Hepatocyte (in vitro differentiated cells): ENCODE data around the gene CTAG1A. TPM values are rescaled to one million over a fixed set of nuclear protein-coding genes. Genes with fewer than 3 reads are reported as not detected.
A peak's percentile ranks its signal among the peaks of the same experiment; 100 is the strongest.

Source experiments
- DNase-seq: peaks from one replicate; pipeline ENCODE4 v3.0.0-alpha.2; 2016; ENCODE audit warnings: low spot score
- H2AFZ ChIP-seq: fragments of 200-600 bp; sonication (generic); 2 replicates; pipeline ENCODE4 v1.6.0; 2016; ENCODE audit warnings: antibody characterized with exemption, mild to moderate bottlenecking
- H3K27ac ChIP-seq: fragments of 200-600 bp; sonication (generic); 2 replicates; pipeline ENCODE4 v1.5.1; 2016; ENCODE audit warnings: mild to moderate bottlenecking
- H3K27me3 ChIP-seq: fragments of 200-600 bp; sonication (generic); 2 replicates; pipeline ENCODE4 v1.6.1; 2016
- H3K36me3 ChIP-seq: fragments of 200-600 bp; sonication (generic); replicated peaks from 2 replicates; pipeline ENCODE4 v1.5.1; 2016; ENCODE audit warnings: low read depth; ENCODE audit not compliant: insufficient read depth
- H3K4me1 ChIP-seq: fragments of 200-600 bp; sonication (generic); 2 replicates; pipeline ENCODE4 v1.5.1; 2016; ENCODE audit warnings: mild to moderate bottlenecking, moderate library complexity; ENCODE audit not compliant: insufficient read depth
- H3K4me2 ChIP-seq: fragments of 200-600 bp; sonication (generic); 2 replicates; pipeline ENCODE4 v1.6.0; 2016
- H3K4me3 ChIP-seq: fragments of 200-600 bp; sonication (generic); 2 replicates; pipeline ENCODE4 v1.5.1; 2016; ENCODE audit warnings: mild to moderate bottlenecking
- H3K79me2 ChIP-seq: fragments of 200-600 bp; sonication (generic); 2 replicates; pipeline ENCODE4 v1.6.0; 2017; ENCODE audit warnings: mild to moderate bottlenecking
- H3K9me2 ChIP-seq: fragments of 200-600 bp; sonication (generic); replicated peaks from 2 replicates; pipeline ENCODE4 v1.6.0; 2017; ENCODE audit warnings: mild to moderate bottlenecking; ENCODE audit not compliant: insufficient read depth
- H3K9me3 ChIP-seq: fragments of 200-600 bp; sonication (generic); 2 replicates; pipeline ENCODE4 v1.5.1; 2016; ENCODE audit warnings: low read depth, mild to moderate bottlenecking
- H4K20me1 ChIP-seq: fragments of 200-600 bp; sonication (generic); 2 replicates; pipeline ENCODE4 v1.6.0; 2016; ENCODE audit warnings: mild to moderate bottlenecking; ENCODE audit not compliant: insufficient read depth, poor library complexity, severe bottlenecking
- EZH2 ChIP-seq: fragments of 200-600 bp; sonication (generic); IDR thresholded peaks from 2 replicates; pipeline ENCODE4 v1.6.1; 2016; ENCODE audit warnings: antibody characterized with exemption, mild to moderate bottlenecking, borderline replicate concordance
- EZH2phosphoT487 ChIP-seq: fragments of 200-600 bp; sonication (generic); IDR thresholded peaks from one replicate; pipeline ENCODE4 v1.6.1; 2018; ENCODE audit warnings: antibody characterized with exemption, mild to moderate bottlenecking, low read depth, moderate library complexity; ENCODE audit not compliant: unreplicated experiment, severe bottlenecking
- WGBS: methylation state at CpG from one replicate; pipeline ENCODE4 v1.1.6; 2016; ENCODE audit warnings: low lambda C conversion rate; ENCODE audit errors: missing lambda C conversion rate; 5-methylcytosine and 5-hydroxymethylcytosine counted together
- polyA plus RNA-seq: library from polyadenylated mRNA; unstranded; fragments of >200 nt; fragmentation: Nextera tagmentation; extraction: Ambion mirVana; gene quantifications from 2 replicates; pipeline ENCODE4 v1.2.1, GENCODE V29; 2016
- total RNA-seq: library from RNA; depleted of rRNA; stranded (reverse); fragments of >200 nt; gene quantifications from 2 replicates; pipeline ENCODE4 v1.2.3, GENCODE V29; 2014
- TF ChIP-seq, protein P1 (sequence below): fragments of 200-600 bp; sonication (generic); IDR thresholded peaks from 2 replicates; pipeline ENCODE4 v1.5.1; 2016; ENCODE audit warnings: antibody characterized with exemption, mild to moderate bottlenecking; ENCODE audit not compliant: poor library complexity

The CTAG1A gene
- total and polyA plus RNA-seq, 2 experiments from 2014 or later, result not detected

GRCh38 chrX:154602766-154603437, 18.0 kb downstream of the CTAG1A start:
- no peak overlapping the region for H3K27ac ChIP-seq

GRCh38 chrX:154603438-154604430, 18.8 kb downstream of the CTAG1A start:
- Histone ChIP-seq H3K27ac (no peak overlapping the region), H3K9me2 (no peaks in the 10 kb centered on the region), H3K79me2 (no peaks in the 10 kb centered on the region), H4K20me1 (no peaks in the 10 kb centered on the region), H3K4me2 (no peak overlapping the region), H3K9me3 (no peaks in the 10 kb centered on the region), H2AFZ (no peak overlapping the region), H3K36me3 (no peaks in the 10 kb centered on the region), H3K4me1 (no peaks in the 10 kb centered on the region), H3K27me3 (no peaks in the 10 kb centered on the region), H3K4me3 (no peak overlapping the region)
- DNase-seq, result peak; percentile 23
- WGBS, result 81% methylated on average over 13 of the region's 13 CpGs
- TF ChIP-seq, protein P1, sequence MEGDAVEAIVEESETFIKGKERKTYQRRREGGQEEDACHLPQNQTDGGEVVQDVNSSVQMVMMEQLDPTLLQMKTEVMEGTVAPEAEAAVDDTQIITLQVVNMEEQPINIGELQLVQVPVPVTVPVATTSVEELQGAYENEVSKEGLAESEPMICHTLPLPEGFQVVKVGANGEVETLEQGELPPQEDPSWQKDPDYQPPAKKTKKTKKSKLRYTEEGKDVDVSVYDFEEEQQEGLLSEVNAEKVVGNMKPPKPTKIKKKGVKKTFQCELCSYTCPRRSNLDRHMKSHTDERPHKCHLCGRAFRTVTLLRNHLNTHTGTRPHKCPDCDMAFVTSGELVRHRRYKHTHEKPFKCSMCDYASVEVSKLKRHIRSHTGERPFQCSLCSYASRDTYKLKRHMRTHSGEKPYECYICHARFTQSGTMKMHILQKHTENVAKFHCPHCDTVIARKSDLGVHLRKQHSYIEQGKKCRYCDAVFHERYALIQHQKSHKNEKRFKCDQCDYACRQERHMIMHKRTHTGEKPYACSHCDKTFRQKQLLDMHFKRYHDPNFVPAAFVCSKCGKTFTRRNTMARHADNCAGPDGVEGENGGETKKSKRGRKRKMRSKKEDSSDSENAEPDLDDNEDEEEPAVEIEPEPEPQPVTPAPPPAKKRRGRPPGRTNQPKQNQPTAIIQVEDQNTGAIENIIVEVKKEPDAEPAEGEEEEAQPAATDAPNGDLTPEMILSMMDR, result no peak
- TF ChIP-seq EZH2phosphoT487 (no peak), EZH2 (no peak)

More at GRCh38 chrX:154602766-154603437, 18.0 kb downstream of the CTAG1A start:
- Histone ChIP-seq H2AFZ (no peak overlapping the region), H3K4me2 (no peak overlapping the region), H3K36me3 (no peaks in the 10 kb centered on the region), H3K9me3 (no peaks in the 10 kb centered on the region), H3K27me3 (no peaks in the 10 kb centered on the region), H3K79me2 (no peaks in the 10 kb centered on the region), H3K9me2 (no peaks in the 10 kb centered on the region), H3K4me1 (no peaks in the 10 kb centered on the region), H4K20me1 (no peaks in the 10 kb centered on the region), H3K4me3 (no peak overlapping the region)
- no peak for DNase-seq
- no peak for TF ChIP-seq EZH2phosphoT487
- no peak for TF ChIP-seq EZH2
- TF ChIP-seq, protein P1, result no peak
- 89% methylated on average over 18 of the region's 18 CpGs for WGBS

DNA sequence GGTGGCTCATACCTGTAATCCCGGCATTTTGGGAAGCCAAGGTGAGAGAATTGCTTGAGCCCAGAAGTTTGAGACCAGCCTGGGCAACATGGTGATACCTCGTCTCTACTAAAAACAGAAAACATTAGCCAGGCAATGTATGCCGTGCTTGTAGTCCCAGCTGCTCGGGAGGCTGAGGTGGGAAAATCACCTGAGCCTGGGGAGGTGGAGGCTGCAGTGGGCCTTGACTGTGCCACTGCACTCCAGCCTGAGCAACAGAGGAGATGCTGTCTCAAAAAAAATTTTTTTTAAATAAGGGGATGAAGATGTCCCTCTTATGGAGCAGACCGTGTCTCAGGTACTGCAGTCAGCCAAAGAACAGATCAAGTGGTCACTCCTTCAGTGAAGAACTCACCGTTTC, 20.6 kb downstream of the CTAG1A start:
- Histone ChIP-seq H3K36me3 (no peaks in the 10 kb centered on the region), H4K20me1 (no peaks in the 10 kb centered on the region), H2AFZ (no peak overlapping the region), H3K27me3 (no peaks in the 10 kb centered on the region), H3K79me2 (no peaks in the 10 kb centered on the region), H3K9me3 (no peaks in the 10 kb centered on the region), H3K4me3 (no peak overlapping the region), H3K4me1 (no peaks in the 10 kb centered on the region), H3K27ac (no peak overlapping the region), H3K9me2 (no peaks in the 10 kb centered on the region), H3K4me2 (no peak overlapping the region)
- WGBS, result 84% methylated on average over 6 of the region's 6 CpGs
- DNase-seq, result no peak
- no peak for TF ChIP-seq EZH2phosphoT487
- TF ChIP-seq EZH2, result no peak
- TF ChIP-seq, protein P1, result no peak
